Uterus (tissue), 4 donors: ENCODE measurements around the gene CDC42EP2. TPM values are rescaled to one million over a fixed set of nuclear protein-coding genes. Genes with fewer than 3 reads are reported as not detected.

ENCODE experiments used
- DNase-seq, 2 donors: peaks; one replicate each; pipeline ENCODE4 v3.0.0-alpha.2; 2019 to 2020
- H3K27ac ChIP-seq, 2 donors: fragments of 200-600 bp; sonication (generic); 1 replicate in 1 of 2; 2 replicates in 1 of 2; pipeline ENCODE4 v1.5.1; 2016 to 2018
- H3K27me3 ChIP-seq, 2 donors: fragments of 200-600 bp; sonication (generic); one replicate each; pipeline ENCODE4 v1.5.1; 2018 to 2019; ENCODE audit warnings: control low read depth in 1 of 2
- H3K36me3 ChIP-seq, 2 donors: fragments of 200-600 bp; sonication (generic); one replicate each; pipeline ENCODE4 v1.5.1; 2019; ENCODE audit warnings: control low read depth in 1 of 2
- H3K4me1 ChIP-seq, 2 donors: fragments of 200-600 bp; sonication (generic); one replicate each; pipeline ENCODE4 v1.5.1; 2018 to 2019; ENCODE audit warnings: control low read depth in 1 of 2
- H3K4me3 ChIP-seq, 2 donors: fragments of 200-600 bp; sonication (generic); 1 replicate in 1 of 2; 2 replicates in 1 of 2; pipeline ENCODE4 v1.5.1; 2018 to 2019; ENCODE audit warnings: mild to moderate bottlenecking in 1 of 2
- H3K9me3 ChIP-seq, 2 donors: fragments of 200-600 bp; sonication (generic); one replicate each; pipeline ENCODE4 v1.5.1; 2019; ENCODE audit warnings: control low read depth in 1 of 2
- CTCF ChIP-seq, 4 experiments: fragments of 200-600 bp in 2 of 4; fragments of 450-650 bp in 2 of 4; sonication (generic) in 2 of 4; IDR thresholded peaks; one replicate each; pipeline ENCODE4 v1.5.1; 2016 to 2019; ENCODE audit warnings: antibody characterized with exemption in 4 of 4, mild to moderate bottlenecking in 2 of 4, moderate library complexity in 1 of 4
- POLR2A ChIP-seq, 2 donors: fragments of 450-650 bp; IDR thresholded peaks; one replicate each; pipeline ENCODE4 v1.6.1; 2016; ENCODE audit warnings: antibody characterized with exemption in 2 of 2, mild to moderate bottlenecking in 1 of 2, moderate library complexity in 1 of 2
- intact Hi-C: fragments of 100-400 bp; cut with DNase I; formaldehyde crosslinking; loops from one replicate; pipeline ENCODE4 v1.15.1; 2023; ENCODE audit warnings: low total_unique reads
- total RNA-seq, 4 donors: library from RNA; depleted of rRNA in 3 of 4; stranded (reverse); fragments of >200 nt in 3 of 4; gene quantifications; one replicate each; pipeline versions ENCODE4 v1.1.0 to v1.2.4, GENCODE V29; 2014 to 2023
- donor health status: DM: yes; HTN: yes; CAD: no.

The CDC42EP2 gene
- total RNA-seq, 4 donors from 2014 or later: 9.7 to 65.3 (median 33.2) TPM

- intact Hi-C loops: no loop called here
- H3K36me3 ChIP-seq: no peaks in the 10 kb centered on the region
- peaks cover 0 to 22% of the 10 kb centered on the region in 2 donors for H3K4me1 ChIP-seq
- peak in 1 of 2 donors; percentile 43 for DNase-seq
- H3K9me3 ChIP-seq: no peaks in the 10 kb centered on the region
- H3K4me3 ChIP-seq: peak overlapping the region; percentile 49 to 59
- H3K27me3 ChIP-seq: peaks cover 0 to 8% of the 10 kb centered on the region in 2 donors
- peak overlapping the region; percentile 42 to 66 for H3K27ac ChIP-seq
- no peak for TF ChIP-seq CTCF (IDR thresholded peaks at IDR 0.05)
- no peak for TF ChIP-seq POLR2A (IDR thresholded peaks at IDR 0.05)
Observed at GRCh38 chr11:65355013-65355775, 40.5 kb downstream of the CDC42EP2 start.

DNA sequence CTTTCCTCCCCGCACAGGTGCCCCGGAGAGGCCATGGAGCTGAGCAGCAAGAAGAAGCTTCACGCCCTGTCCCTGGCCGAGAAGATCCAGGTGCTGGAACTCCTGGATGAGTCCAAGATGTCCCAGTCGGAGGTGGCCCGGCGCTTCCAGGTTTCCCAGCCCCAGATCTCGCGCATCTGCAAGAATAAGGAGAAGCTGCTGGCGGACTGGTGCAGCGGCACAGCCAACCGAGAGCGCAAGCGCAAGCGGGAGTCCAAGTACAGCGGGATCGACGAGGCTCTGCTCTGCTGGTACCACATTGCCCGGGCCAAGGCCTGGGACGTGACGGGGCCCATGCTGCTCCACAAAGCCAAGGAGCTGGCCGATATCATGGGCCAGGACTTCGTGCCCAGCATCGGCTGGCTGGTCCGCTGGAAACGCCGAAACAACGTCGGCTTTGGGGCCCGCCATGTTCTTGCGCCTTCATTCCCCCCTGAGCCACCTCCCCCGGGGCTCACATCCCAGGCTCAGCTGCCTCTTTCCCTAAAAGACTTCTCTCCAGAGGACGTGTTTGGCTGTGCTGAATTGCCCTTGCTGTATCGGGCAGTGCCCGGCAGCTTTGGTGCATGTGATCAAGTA is 41.2 kb downstream of the CDC42EP2 start:
- Histone ChIP-seq H3K4me3 (peak overlapping the region; percentile 49 to 59), H3K27me3 (peaks cover 0 to 8% of the 10 kb centered on the region in 2 donors), H3K36me3 (no peaks in the 10 kb centered on the region), H3K27ac (no peak overlapping the region), H3K9me3 (no peaks in the 10 kb centered on the region), H3K4me1 (peaks cover 0 to 22% of the 10 kb centered on the region in 2 donors)
- intact Hi-C loops: no loop called here
- TF ChIP-seq CTCF (IDR thresholded peaks at IDR 0.05): no peak
- no peak for TF ChIP-seq POLR2A (IDR thresholded peaks at IDR 0.05)
- DNase-seq: peak in 1 of 2 donors; percentile 36

GRCh38 chr11:65356394-65356972 is 41.8 kb downstream of the CDC42EP2 start:
- DNase-seq: no peak
- Histone ChIP-seq H3K27ac (no peak overlapping the region), H3K4me1 (peaks cover 0 to 22% of the 10 kb centered on the region in 2 donors), H3K9me3 (no peaks in the 10 kb centered on the region), H3K27me3 (peaks cover 0 to 8% of the 10 kb centered on the region in 2 donors), H3K36me3 (no peaks in the 10 kb centered on the region), H3K4me3 (no peak overlapping the region)
- no peak for TF ChIP-seq CTCF (IDR thresholded peaks at IDR 0.05)
- TF ChIP-seq POLR2A (IDR thresholded peaks at IDR 0.05): no peak
- intact Hi-C loops: no loop called here

DNA sequence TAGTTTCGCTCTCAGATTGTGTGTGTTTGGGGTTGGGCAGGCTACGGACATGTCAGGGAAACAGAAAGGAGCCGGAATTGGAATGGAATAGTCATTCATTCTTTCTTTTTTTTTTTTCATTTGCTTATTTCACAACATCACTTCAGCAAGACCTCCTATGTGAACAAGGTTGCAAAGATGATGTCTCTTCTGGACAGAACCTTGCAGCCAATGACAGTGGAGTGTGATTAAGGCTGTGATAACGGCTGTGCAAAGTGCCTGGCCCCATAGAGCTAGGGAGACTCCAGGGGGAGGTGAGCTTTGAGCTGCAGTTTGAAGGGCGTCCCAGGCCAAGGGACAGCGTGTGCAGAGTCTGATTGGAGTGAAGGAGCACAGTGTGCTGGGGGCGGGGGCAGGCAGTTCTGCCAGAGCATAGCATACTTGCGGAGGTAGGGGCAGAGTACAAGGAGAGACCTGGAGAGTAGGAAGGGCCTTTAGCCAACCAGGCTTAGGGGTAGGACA is 43.2 kb downstream of the CDC42EP2 start:
- DNase-seq: no peak
- H3K36me3 ChIP-seq: no peaks in the 10 kb centered on the region
- intact Hi-C loops: no loop called here
- peaks cover 0 to 22% of the 10 kb centered on the region in 2 donors for H3K4me1 ChIP-seq
- TF ChIP-seq POLR2A (IDR thresholded peaks at IDR 0.05) (no peak), CTCF (IDR thresholded peaks at IDR 0.05) (no peak)
- no peaks in the 10 kb centered on the region for H3K9me3 ChIP-seq
- no peak overlapping the region for H3K27ac ChIP-seq
- H3K4me3 ChIP-seq: no peak overlapping the region
- H3K27me3 ChIP-seq: peaks cover 0 to 8% of the 10 kb centered on the region in 2 donors
